ENCODE data around the gene CDC20.

- TF ChIP-seq CTCF (conservative IDR thresholded peaks at IDR 0.05; ENCODE audit: low read depth, low read length) (no peak), EZH2 (IDR thresholded peaks at IDR 0.05; ENCODE audit: borderline replicate concordance, low read depth, low read length, poor library complexity, severe bottlenecking) (no peak)
Measured at GRCh38 chr1:43395523-43395922, 36.7 kb downstream of the CDC20 start.
